Measurements from ENCODE around the gene ABCA4. TPM values are rescaled to one million over a fixed set of nuclear protein-coding genes. Genes with fewer than 3 reads are reported as not detected.

The ABCA4 gene
- total and polyA plus RNA-seq, 2 experiments from 2014 or later = 0.53 to 1.4 TPM

GRCh38 chr1:94032637-94033036, 88.3 kb downstream of the ABCA4 start:
- Histone ChIP-seq H4K20me1 (ENCODE audit: insufficient read depth, poor library complexity, severe bottlenecking) (no peaks in the 10 kb centered on the region), H3K27me3 (no peaks in the 10 kb centered on the region), H3K9me3 (ENCODE audit: low read depth) (no peaks in the 10 kb centered on the region), H2AFZ (no peak overlapping the region), H3K9me2 (replicated peaks; ENCODE audit: insufficient read depth) (no peaks in the 10 kb centered on the region), H3K27ac (no peak overlapping the region), H3K4me2 (no peak overlapping the region), H3K4me3 (no peak overlapping the region), H3K79me2 (no peaks in the 10 kb centered on the region), H3K4me1 (ENCODE audit: insufficient read depth) (peaks cover 4% of the 10 kb centered on the region), H3K36me3 (replicated peaks; ENCODE audit: insufficient read depth, low read depth) (no peaks in the 10 kb centered on the region)
- DNase-seq (ENCODE audit: low spot score) = no peak
- 81% methylated on average over 3 of the region's 3 CpGs for WGBS (ENCODE audit: low lambda C conversion rate, missing lambda C conversion rate)
- TF ChIP-seq EZH2phosphoT487 (IDR thresholded peaks at IDR 0.05; ENCODE audit: low read depth, severe bottlenecking, unreplicated experiment) (no peak), EZH2 (IDR thresholded peaks at IDR 0.05; ENCODE audit: borderline replicate concordance) (no peak)

- Histone ChIP-seq H2AFZ (no peak overlapping the region), H4K20me1 (ENCODE audit: insufficient read depth, poor library complexity, severe bottlenecking) (no peaks in the 10 kb centered on the region), H3K9me3 (ENCODE audit: low read depth) (no peaks in the 10 kb centered on the region), H3K36me3 (replicated peaks; ENCODE audit: insufficient read depth, low read depth) (no peaks in the 10 kb centered on the region), H3K4me2 (no peak overlapping the region), H3K9me2 (replicated peaks; ENCODE audit: insufficient read depth) (no peaks in the 10 kb centered on the region), H3K27ac (no peak overlapping the region), H3K4me3 (no peak overlapping the region), H3K4me1 (ENCODE audit: insufficient read depth) (no peaks in the 10 kb centered on the region), H3K79me2 (no peaks in the 10 kb centered on the region), H3K27me3 (no peaks in the 10 kb centered on the region)
- no peak for DNase-seq (ENCODE audit: low spot score)
- TF ChIP-seq EZH2phosphoT487 (IDR thresholded peaks at IDR 0.05; ENCODE audit: low read depth, severe bottlenecking, unreplicated experiment) (no peak), CTCF (IDR thresholded peaks at IDR 0.05; ENCODE audit: poor library complexity) (no peak), EZH2 (IDR thresholded peaks at IDR 0.05; ENCODE audit: borderline replicate concordance) (no peak)
- WGBS (ENCODE audit: low lambda C conversion rate, missing lambda C conversion rate) = 83% methylated on average over 9 of the region's 9 CpGs
Measured at GRCh38 chr1:94031591-94031990, 89.4 kb downstream of the ABCA4 start.

DNA sequence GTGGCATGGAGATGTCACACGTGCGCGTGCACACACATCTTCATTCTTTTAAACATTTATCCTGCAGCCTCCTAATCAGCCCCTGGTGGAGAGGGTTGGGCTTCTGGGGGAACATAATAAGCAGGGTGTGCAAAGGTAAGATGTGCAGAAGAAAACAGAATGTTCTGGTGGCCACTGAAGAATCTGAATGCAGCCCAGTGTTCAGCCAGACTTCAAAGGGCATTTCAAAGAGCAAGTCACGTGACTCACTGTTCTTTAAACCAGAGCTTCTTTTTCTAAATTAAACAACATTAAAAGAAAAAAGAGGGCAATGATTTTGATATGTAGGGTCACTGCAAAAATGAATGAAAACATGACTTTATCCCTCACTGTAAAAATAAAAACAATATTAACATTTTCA, 89.8 kb downstream of the ABCA4 start:
- no peak overlapping the region for H3K4me3 ChIP-seq
- 87% methylated on average over 4 of the region's 4 CpGs for WGBS (ENCODE audit: low lambda C conversion rate, missing lambda C conversion rate)
- H3K9me3 ChIP-seq (ENCODE audit: low read depth) = no peaks in the 10 kb centered on the region
- H3K27me3 ChIP-seq = no peaks in the 10 kb centered on the region
- peak; percentile 35 for DNase-seq (ENCODE audit: low spot score)
- no peak overlapping the region for H3K27ac ChIP-seq
- no peaks in the 10 kb centered on the region for H3K79me2 ChIP-seq
- H2AFZ ChIP-seq = no peak overlapping the region
- no peaks in the 10 kb centered on the region for H3K36me3 ChIP-seq (replicated peaks; ENCODE audit: insufficient read depth, low read depth)
- TF ChIP-seq EZH2phosphoT487 (IDR thresholded peaks at IDR 0.05; ENCODE audit: low read depth, severe bottlenecking, unreplicated experiment) (no peak), EZH2 (IDR thresholded peaks at IDR 0.05; ENCODE audit: borderline replicate concordance) (no peak), CTCF (IDR thresholded peaks at IDR 0.05; ENCODE audit: poor library complexity) (no peak)
- H4K20me1 ChIP-seq (ENCODE audit: insufficient read depth, poor library complexity, severe bottlenecking) = no peaks in the 10 kb centered on the region
- no peaks in the 10 kb centered on the region for H3K9me2 ChIP-seq (replicated peaks; ENCODE audit: insufficient read depth)
- H3K4me2 ChIP-seq = no peak overlapping the region
- no peaks in the 10 kb centered on the region for H3K4me1 ChIP-seq (ENCODE audit: insufficient read depth)

DNA sequence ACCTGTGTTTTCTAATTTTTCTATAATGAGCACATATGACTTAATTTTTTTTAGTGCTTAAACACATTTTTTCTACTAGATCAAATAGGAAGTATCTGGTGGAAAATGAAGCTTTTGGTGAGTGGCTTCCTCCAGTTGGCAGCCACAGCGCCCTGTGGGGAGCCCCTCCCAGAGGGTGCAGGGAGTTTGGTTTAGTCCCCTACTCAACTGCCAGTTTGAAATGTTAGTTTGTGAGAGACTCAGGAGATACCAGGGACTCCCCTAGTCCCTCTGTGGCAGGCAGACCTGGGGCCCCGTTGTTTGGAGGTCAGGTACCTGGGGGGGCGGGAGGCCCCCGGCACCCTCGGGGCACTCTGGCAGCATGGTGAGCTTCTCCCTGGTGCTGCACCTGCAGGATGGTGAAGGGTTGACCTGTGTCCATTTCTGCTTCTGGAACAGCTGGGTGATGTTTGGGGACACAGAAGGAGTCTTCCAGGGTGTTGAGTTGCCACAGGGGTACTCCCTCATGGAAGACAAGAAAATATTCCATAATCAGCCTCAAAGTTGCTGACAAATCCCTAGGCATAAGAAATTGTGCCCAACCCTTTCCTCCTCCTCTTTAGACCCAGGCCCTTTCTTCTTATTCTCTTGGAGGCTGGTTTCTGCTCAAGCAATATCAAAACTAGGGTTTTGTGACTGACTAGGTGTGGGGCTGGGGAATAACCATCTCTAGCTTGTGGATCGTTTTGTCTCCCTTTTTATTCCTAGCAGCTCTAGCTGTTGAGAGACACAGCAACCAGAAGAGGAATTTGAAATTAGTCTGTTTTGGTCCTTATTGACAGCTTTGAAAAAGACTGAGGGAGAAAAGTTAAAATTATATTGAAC, 91.6 kb downstream of the ABCA4 start:
- Histone ChIP-seq H3K79me2 (no peaks in the 10 kb centered on the region), H3K27me3 (no peaks in the 10 kb centered on the region), H2AFZ (no peak overlapping the region), H3K36me3 (replicated peaks; ENCODE audit: insufficient read depth, low read depth) (no peaks in the 10 kb centered on the region), H4K20me1 (ENCODE audit: insufficient read depth, poor library complexity, severe bottlenecking) (no peaks in the 10 kb centered on the region), H3K27ac (no peak overlapping the region), H3K4me1 (ENCODE audit: insufficient read depth) (no peaks in the 10 kb centered on the region), H3K9me2 (replicated peaks; ENCODE audit: insufficient read depth) (no peaks in the 10 kb centered on the region), H3K9me3 (ENCODE audit: low read depth) (no peaks in the 10 kb centered on the region), H3K4me3 (no peak overlapping the region), H3K4me2 (no peak overlapping the region)
- 83% methylated on average over 6 of the region's 6 CpGs for WGBS (ENCODE audit: low lambda C conversion rate, missing lambda C conversion rate)
- DNase-seq (ENCODE audit: low spot score) = no peak
- TF ChIP-seq EZH2phosphoT487 (IDR thresholded peaks at IDR 0.05; ENCODE audit: low read depth, severe bottlenecking, unreplicated experiment) (no peak), CTCF (IDR thresholded peaks at IDR 0.05; ENCODE audit: poor library complexity) (no peak), EZH2 (IDR thresholded peaks at IDR 0.05; ENCODE audit: borderline replicate concordance) (no peak)
